Mesangial cell (primary cell): ENCODE results near the gene CASP12. TPM values are rescaled to one million over a fixed set of nuclear protein-coding genes. Genes with fewer than 3 reads are reported as not detected.

Experiments
- total RNA-seq: library from RNA; depleted of rRNA; stranded (reverse); fragments of >200 nt; gene quantifications from 2 replicates; pipeline ENCODE4 v1.2.3, GENCODE V29; 2015

Gene CASP12
- not detected in 2 replicates for total RNA-seq

DNA sequence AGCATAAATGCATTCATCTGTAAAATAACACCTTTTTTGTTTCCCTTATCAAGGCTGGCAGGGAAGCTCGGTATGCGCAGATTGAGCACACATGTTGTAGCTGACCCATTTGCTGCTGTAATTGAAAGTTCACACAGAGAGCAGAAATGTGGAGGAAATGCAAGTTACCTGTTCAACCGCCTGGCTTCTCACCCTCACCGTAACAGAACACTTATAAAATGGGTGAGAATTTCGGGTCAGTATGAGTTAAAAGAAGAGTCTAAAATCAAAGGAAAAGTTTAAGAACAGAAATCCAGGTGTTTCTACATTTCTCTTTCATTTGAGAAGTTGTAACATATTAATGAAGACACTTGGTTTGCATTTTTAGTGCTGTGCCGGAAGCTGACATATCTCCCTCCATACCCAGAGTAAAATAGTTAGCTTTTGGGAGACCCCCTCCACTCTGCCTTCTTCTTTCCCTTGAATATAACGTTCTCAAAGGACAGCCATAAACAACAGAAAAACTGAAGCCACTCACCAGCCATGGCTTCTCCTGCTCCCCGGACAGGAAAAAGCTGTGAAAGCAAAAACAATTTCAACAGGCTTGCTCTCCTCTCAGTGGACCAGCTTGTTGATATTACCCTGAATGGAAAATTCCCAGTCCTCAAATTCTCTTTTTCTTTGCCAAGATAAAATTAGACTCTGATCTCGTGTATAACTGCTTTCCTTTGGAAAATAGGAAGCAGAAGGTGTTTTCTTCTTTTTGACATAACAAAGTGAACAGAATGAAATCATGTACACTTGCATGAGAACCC is at the start of gene CASP12:
CASP12 (minus strand) TSS at position 570 of the 794 bp plus-strand sequence.

Other genes starting within 250 kb of the CASP12 start
- 21.3 and 21.5 TPM in 2 replicates for gene CASP4, start 70.1 kb upstream of the CASP12 start, total RNA-seq
- not detected in 2 replicates for gene CASP5, start 124.7 kb upstream of the CASP12 start, total RNA-seq
- gene CASP1, start 136.7 kb upstream of the CASP12 start, total RNA-seq: 0.38 TPM in 1 of 2 replicates, not detected in the other
- gene CARD16, start 146.9 kb upstream of the CASP12 start, total RNA-seq: not detected in 2 replicates
- not detected in 2 replicates for gene CARD18, start 241.3 kb upstream of the CASP12 start, total RNA-seq